NCI-H2227 (cell line): ENCODE measurements around the gene NPAS3.
A peak's percentile ranks its signal among the peaks of the same experiment; 100 is the strongest.

Experiments used
- DNase-seq: peaks from one replicate; lab custom pipeline; 2025; ENCODE audit not compliant: unreplicated experiment; lab: John Stamatoyannopoulos, UW

Gene NPAS3

GRCh38 chr14:33692762-33693161 is 754.1 kb downstream of the NPAS3 start:
- no peak for DNase-seq

- DNase-seq: no peak
These were observed 754.6 kb downstream of the NPAS3 start for GRCh38 chr14:33693237-33693636.

- no peak for DNase-seq
These were observed 757.5 kb downstream of the NPAS3 start for GRCh38 chr14:33696165-33696564.

- peak; percentile 21 for DNase-seq
These were observed 760.8 kb downstream of the NPAS3 start for GRCh38 chr14:33699300-33699983.

GRCh38 chr14:33700052-33700451 is 761.4 kb downstream of the NPAS3 start:
- peak; percentile 24 for DNase-seq

- DNase-seq: no peak
These were observed 763.6 kb downstream of the NPAS3 start for GRCh38 chr14:33702293-33702692.

- no peak for DNase-seq
These were observed 765.8 kb downstream of the NPAS3 start for GRCh38 chr14:33704481-33704880.

GRCh38 chr14:33705490-33705889 is 766.8 kb downstream of the NPAS3 start:
- no peak for DNase-seq

GRCh38 chr14:33707716-33708115 is 769.0 kb downstream of the NPAS3 start:
- peak; percentile 54 for DNase-seq

GRCh38 chr14:33709283-33709682 is 770.6 kb downstream of the NPAS3 start:
- DNase-seq: no peak

GRCh38 chr14:33709711-33710110 is 771.0 kb downstream of the NPAS3 start:
- no peak for DNase-seq

- no peak for DNase-seq
These were observed 771.6 kb downstream of the NPAS3 start for GRCh38 chr14:33710273-33710672.

- DNase-seq: no peak
These were observed 772.5 kb downstream of the NPAS3 start for GRCh38 chr14:33711194-33711593.

- DNase-seq: no peak
These were observed 773.1 kb downstream of the NPAS3 start for GRCh38 chr14:33711811-33712216.

GRCh38 chr14:33714527-33715226 is 776.0 kb downstream of the NPAS3 start:
- DNase-seq: no peak

- no peak for DNase-seq
These were observed 776.5 kb downstream of the NPAS3 start for GRCh38 chr14:33715227-33715528.

GRCh38 chr14:33716921-33717320 is 778.2 kb downstream of the NPAS3 start:
- DNase-seq: no peak

- no peak for DNase-seq
These were observed 779.2 kb downstream of the NPAS3 start for GRCh38 chr14:33717866-33718265.

- peak; percentile 82 for DNase-seq
These were observed 781.7 kb downstream of the NPAS3 start for GRCh38 chr14:33720284-33720787.

- DNase-seq: no peak
These were observed 788.0 kb downstream of the NPAS3 start for GRCh38 chr14:33726685-33727084.

- DNase-seq: no peak
These were observed 788.9 kb downstream of the NPAS3 start for GRCh38 chr14:33727606-33728005.

GRCh38 chr14:33728010-33728498 is 789.4 kb downstream of the NPAS3 start:
- DNase-seq: no peak
